GM21360 (cell line): ENCODE results near the gene LOXL1.
"Not testable (repeated sequence)": the region's sequence is repeated elsewhere in the genome, so short reads cannot be mapped to it uniquely, and the experiment has no call there.

Experiments used
- ATAC-seq: cut with Tn5 transposase; IDR thresholded peaks from one replicate; pipeline ENCODE4 v1.9.1; 2021; ENCODE audit warnings: mild to moderate bottlenecking, moderate library complexity; ENCODE audit not compliant: unreplicated experiment

Gene LOXL1

GRCh38 chr15:73972984-73973682 is 46.9 kb downstream of the LOXL1 start:
- ATAC-seq, result no peak

DNA sequence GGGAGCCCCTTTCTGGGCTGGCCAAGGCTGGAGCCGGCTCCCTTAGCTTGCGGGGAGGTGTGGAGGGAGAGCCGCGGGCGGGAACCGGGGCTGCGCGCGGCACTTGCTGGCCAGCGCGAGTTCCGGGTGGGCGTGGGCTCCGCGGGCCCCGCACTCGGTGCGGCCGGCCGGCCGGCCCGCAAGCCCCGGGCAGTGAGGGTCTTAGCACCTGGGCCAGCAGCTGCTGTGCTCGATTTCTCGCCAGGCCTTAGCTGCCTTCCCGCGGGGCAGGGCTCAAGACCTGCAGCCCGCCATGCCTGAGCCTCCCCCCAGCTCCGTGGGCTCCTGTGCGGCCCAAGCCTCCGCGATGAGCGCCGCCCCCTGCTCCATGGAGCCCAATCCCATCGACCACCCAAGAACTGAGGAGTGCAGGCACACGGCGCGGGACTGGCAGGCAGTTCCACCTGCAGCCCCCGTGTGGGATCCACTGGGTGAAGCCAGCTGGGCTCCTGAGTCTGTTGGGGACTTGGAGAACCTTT is 47.5 kb downstream of the LOXL1 start:
- not testable (repeated sequence) for ATAC-seq

- not testable (repeated sequence) for ATAC-seq
Observed at GRCh38 chr15:73975440-73976125, 49.3 kb downstream of the LOXL1 start.

DNA sequence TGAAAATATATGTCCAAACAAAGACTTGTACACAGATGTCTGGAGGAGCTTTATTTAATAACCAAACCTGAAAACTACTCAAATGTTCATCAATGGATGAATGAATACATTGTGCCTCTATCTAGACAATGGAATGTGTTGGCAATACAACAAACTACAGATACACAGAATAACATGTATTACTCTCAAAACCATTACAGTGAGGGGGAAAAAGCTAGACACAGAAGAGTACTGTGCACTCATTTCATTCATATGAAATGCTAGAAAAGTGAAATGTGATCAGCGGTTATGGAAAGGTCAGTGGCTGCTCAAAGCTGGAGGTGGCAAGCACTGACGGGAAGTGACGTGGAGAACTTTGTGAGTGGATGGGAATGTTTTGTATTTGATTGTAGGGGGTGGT is 52.6 kb downstream of the LOXL1 start:
- ATAC-seq, result no peak

- ATAC-seq, result no peak
Observed at GRCh38 chr15:73979636-73980035, 53.4 kb downstream of the LOXL1 start.

DNA sequence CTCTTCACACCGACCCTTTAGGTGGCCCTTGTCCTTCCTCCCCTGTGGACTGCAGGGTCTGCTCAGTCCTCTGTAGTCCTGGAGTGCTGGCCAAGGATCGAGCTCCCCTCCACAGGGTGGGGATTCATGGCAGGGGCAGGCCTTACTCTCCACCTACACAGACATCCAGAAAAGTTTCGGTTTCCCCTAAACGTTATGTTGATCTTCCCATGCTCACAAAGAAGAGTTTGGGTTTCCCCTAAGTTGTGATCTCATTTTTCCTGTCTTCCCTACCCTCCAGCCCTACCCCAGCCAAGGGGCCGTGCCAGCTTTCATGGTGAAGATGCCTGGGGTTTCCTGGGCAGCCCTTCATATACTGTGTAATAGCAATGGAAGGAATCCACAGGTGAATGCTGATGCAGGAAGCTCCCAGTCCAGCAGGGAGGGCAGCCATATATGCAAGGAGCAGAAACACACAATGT is 55.5 kb downstream of the LOXL1 start:
- no peak for ATAC-seq

DNA sequence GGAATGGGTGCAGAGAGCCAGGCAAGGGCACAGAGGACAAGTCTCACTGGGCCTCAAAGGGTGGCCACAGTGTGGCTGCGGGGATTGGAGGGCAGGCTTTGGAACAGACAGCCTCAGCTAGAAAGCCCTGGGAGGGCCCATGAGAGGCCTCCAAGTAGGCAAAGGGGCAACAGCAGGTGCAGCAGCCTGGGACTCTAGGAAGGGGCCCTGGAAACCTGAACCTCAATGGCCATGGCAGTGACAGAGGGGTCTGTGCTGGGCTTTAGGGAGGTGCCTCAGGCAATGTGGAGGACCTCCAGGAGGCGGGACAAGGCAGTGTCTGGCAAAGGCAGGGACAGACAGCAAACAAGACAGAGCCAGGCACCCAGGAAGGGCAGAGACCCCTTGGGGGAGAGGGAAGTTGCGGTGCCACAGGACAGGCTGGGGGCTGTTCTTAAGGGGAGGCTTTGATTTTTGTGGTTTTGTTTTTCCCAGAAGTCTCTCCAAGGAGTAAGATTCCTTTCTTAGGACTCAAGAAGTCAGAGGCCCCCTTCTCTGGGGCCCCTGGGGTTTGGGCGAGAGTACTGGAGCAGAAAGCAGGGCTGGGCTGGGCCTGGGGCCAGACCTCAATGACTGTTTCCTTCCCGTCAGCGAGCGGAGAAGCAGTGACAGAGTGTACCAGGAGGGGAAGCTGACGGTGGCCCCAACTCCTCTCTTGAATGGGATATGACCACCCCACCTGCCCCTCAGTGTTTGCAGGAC is 56.1 kb downstream of the LOXL1 start:
- ATAC-seq, result no peak

GRCh38 chr15:73983211-73983727 is 57.0 kb downstream of the LOXL1 start:
- ATAC-seq, result no peak

DNA sequence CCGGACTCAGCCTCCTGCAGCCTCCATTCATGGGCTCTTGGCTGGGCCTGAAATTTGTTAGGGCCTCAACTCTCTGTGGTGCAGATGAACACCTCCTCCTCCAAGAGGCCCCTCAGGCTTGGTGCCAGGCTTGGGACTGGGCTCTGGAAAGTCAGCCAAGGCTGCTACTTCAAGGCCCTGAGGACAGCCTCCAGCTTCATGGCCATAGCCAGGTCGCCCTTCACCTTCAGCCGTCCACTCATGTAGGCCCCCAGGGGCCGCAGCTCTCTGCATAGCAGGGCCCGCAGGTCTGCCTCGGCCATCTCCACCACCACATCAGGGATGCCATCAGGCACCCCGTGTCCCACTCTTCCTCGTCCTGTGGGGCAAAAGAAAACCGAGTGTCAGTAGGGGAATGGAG is 57.5 kb downstream of the LOXL1 start:
- ATAC-seq, result no peak

- no peak for ATAC-seq
Observed at GRCh38 chr15:73984208-73984979, 58.1 kb downstream of the LOXL1 start.

- ATAC-seq, result no peak
Observed at GRCh38 chr15:73985101-73985873, 59.0 kb downstream of the LOXL1 start.

GRCh38 chr15:73986055-73986775 is 60.0 kb downstream of the LOXL1 start:
- no peak for ATAC-seq

DNA sequence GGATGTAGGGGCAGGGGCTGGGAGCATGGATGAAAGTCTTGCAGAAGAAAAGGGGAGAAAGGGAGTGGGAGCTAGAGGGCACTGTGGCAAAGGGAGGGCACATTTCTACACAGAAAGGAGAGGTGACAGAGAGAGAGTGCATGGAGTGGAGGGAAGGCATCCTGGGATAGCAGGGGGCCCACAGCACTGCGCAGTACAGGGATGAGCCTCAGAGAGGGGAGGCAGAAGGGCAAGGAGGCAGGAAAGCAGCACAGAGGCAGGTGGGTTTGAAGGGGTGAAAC is 60.5 kb downstream of the LOXL1 start:
- no peak for ATAC-seq

GRCh38 chr15:73987250-73987649 is 61.0 kb downstream of the LOXL1 start:
- ATAC-seq, result no peak

DNA sequence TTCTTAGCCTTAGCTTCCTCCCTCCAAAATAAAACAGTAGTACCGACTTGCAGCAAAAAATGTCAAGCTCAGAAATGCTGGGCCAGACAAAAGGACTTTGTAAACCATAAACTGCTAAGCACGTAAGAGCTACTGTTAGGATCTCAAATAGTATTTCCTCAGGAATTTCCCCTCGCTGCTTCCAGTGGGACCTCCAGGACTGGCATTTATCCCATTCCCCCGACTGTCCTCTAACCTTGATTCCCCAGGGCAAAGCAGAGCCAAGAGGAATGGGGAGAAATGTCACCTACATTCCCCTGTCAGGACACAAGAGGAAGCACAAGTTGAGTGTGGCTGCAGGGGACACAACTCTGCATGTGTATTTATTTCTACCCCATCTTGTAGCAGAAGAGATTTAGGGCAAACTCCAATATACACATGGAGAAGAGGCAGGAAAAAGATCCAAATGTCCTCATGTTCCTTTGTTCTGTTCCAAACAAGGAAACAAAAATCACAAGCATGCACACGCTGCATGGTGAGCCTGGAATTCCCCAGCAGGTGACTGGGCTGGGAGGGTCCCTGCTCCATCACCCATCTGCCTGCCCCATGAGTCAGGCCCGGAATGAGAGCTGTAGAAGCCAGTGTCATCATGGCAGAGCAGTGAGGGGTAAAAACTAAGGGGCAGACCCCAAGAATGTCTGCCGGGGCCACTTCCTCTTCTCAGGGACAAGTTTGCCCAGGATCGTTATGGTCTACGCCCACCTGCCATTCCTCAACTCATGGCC is 61.6 kb downstream of the LOXL1 start:
- ATAC-seq, result no peak

DNA sequence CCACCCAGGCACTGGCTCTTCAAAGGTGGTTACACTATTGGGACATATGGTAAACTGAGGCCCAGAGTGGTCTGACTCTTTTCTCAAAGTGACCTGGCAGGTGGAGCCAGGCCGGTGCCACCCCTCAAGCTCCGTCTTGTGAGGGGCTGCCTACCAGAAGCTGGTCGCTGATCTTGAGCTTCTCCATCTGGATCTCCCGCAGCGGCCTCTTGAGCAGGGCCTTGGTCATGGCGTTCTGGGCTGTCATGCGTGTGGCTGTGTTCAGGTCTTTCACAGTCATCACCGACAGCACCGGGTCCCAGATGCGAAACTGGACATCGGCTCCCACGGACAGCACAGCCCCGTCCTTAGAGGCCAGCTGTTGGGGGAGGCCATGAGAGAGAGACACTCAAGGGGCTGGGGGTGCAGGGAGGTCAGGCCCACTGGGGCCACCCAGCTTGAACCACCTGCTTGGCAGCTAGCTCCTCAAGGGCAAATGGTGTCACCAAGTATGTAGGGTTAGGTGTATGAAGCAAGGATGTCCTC is 62.2 kb downstream of the LOXL1 start:
- no peak for ATAC-seq

DNA sequence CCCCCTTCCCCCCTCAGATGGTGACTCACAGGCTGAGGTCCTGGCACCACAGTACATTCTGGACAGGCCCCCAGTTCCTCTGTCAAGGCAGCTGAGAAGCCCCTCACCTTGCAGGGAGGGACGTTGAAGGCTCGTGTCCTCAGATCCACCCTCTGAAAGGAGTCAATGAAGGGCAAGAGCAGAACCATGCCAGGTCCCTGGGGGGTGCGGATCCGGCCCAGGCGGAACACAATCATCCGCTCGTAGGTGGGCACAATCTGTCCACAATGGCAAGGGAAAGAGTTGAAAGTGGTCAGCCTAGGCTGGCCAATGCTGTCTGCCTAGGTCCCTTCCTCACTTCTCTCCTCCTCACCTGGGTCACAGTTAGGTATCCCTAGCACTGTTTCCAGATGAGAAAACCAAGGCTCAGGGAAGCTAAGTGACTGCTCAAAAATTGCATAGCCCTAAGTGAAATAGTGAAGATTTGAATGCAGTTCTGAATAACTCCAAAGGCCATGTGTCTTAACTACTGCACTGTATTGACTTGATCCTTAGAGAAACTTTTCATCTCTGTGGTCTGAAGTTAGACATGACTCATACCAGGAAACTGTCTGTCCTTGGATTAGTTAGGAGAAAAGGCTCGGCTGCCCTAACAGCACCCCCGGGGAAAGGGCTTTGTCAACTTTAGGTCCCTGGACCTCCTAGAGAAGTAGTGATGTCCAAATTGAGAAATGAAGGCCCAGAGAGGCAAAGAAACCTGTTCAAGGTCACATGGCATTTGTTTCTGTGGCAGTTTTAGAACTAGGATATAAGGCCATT is 62.9 kb downstream of the LOXL1 start:
- ATAC-seq, result no peak
